HT1080 (cell line): ENCODE data around the gene GJC3. TPM values are rescaled to one million over a fixed set of nuclear protein-coding genes. Genes with fewer than 3 reads are reported as not detected.
"Not testable (repeated sequence)": the region's sequence is repeated elsewhere in the genome, so short reads cannot be mapped to it uniquely, and the experiment has no call there.

Source experiments
- DNase-seq: peaks from one replicate; pipeline ENCODE4 v3.0.0-alpha.2; 2015; ENCODE audit warnings: low read depth
- polyA plus RNA-seq, 2 experiments: library from polyadenylated mRNA; depleted of rRNA; stranded (reverse); fragments of >200 nt; gene quantifications; 2 replicates each; pipeline ENCODE4 v1.2.3, GENCODE V29; 2015
- total RNA-seq: library from RNA; depleted of rRNA; stranded (reverse); fragments of >200 nt; shearing (Covaris generic); gene quantifications from 2 replicates; pipeline ENCODE4 v1.2.3, GENCODE V29; 2014; rRNA removed

Gene GJC3, protein sequence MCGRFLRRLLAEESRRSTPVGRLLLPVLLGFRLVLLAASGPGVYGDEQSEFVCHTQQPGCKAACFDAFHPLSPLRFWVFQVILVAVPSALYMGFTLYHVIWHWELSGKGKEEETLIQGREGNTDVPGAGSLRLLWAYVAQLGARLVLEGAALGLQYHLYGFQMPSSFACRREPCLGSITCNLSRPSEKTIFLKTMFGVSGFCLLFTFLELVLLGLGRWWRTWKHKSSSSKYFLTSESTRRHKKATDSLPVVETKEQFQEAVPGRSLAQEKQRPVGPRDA
- 0.07 and 0.11 TPM in 2 replicates for total RNA-seq
- 0.07 and 0.52 TPM in 2 replicates for polyA plus RNA-seq (2015; cell fraction: cytosol; rRNA removed)
- 0.51 TPM in 1 of 2 replicates, not detected in the other for polyA plus RNA-seq (2015; cell fraction: nucleus; rRNA removed)

DNA sequence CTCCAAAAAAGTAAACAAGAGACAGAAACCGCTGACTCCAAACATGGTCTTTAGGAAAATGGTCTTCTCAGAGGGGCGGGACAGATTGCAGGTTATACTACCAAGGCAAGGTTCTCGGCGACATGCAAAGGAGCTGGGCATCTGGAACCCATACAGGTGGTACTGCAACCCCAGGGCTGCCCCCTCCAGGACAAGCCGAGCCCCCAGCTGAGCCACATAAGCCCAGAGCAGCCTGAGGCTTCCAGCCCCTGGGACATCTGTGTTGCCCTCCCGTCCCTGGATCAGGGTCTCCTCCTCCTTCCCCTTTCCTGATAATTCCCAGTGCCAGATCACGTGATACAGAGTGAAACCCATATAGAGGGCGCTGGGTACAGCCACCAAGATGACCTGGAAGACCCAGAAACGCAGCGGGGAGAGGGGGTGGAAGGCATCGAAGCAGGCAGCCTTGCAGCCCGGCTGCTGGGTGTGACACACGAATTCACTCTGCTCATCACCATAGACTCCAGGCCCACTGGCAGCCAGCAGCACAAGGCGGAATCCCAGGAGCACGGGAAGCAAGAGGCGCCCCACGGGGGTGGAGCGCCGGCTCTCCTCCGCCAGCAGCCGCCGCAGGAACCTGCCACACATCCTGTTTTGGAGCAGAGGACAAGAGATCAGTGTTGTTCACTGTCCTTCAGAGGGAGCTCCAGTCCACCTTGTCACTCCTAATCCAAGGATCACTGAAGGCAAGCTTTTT, at the start of gene GJC3:
TSS of gene GJC3 (minus strand) at position 627 of the 736 bp plus-strand sequence. CDS start at position 627, 0 bp downstream.
- peak; percentile 74 for DNase-seq

DNA sequence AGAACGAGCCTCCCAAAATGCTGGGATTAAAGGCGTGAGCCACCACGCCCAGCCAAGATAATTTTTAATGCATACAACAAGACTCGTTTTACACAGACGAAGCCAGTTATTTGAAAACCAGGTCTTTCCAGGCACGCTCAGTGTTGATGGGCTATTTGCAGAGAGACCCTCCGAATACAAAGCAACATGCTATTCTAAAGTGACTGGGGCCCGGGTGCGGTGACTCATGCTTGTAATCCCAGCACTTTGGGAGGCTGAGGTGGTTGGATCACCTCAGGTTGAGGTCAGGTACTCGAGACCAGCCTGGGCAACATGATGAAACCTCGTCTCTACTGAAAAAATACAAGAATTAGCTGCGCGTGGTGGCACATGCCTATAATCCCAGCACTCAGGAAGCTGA, 47.2 kb upstream of the GJC3 start:
- DNase-seq = no peak

DNA sequence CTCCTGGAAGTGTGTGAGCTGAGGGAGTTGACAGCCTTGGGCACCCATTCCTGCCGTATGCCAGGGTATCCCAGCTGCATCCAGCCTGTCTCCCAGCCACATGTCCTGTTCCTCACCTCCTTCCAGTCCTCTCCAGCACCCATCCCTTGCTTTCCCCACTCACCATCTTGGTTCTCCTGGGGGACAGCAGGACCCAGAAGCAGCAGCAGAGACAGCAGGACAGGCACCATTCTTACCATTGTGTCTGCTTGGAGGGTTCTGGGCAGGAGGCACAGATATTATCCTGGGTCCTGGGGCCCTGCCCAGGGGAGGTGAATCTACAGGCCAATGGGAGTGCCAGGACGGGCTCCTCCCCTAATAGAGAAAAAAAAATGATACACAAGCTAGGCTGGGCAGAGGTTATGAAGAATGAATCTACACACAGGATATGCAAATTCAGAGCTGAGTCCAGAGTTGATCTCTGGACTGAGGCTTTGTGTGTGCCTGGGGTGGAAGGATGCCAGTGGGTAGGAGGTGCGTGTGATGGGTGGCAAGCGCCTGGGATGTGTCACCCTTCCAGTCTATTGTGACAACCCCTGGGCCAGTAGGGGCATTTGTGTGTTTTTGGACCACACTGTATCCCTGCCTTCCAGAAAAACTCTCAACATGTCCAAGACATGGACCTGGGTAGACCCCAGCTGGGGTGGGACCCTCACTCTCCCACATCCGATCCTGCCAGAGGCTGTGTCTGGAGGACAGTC, 46.5 kb upstream of the GJC3 start, which contains the start of gene AZGP1:
TSS of gene AZGP1 (minus strand) at position 250 of the 740 bp plus-strand sequence. CDS start at position 239, 11 bp downstream.
- DNase-seq = peak; percentile 32

DNA sequence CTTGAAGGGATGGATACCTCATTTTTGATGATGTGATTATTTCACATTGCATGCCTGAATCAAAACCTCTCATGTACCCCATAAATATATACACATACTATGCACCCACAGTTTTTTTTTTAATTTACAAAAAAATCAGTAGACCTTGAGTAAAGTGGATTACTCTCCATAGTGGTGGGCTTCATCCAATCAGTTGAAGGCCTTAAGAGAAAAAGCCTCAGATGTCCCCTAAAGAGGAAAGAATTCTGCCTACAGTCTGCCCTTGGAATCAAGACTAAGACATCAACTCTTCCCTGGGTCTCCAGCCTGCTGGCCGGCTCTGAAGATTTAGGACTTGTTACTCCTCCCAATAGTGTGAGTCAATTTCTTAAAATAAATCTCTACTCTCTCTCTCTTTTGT, 45.3 kb upstream of the GJC3 start:
- DNase-seq = no peak

DNA sequence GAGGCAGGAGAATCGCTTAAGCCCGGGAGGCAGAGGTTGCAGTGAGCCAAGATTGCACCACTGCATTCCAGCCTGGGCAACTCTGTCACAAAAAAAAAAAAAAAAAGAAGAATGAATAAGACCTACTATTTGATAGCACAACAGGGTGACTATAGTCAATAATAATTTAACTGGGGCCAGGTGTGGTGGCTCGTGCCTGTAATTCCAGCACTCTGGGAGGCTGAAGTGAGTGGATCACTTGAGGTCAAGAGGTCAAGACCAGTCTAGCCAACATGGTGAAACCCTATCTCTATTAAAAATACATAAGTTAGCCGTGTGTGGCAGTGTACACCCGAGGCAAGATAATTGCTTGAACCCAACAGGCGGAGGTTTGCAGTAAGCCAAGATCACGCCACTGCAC, 44.4 kb upstream of the GJC3 start:
- not testable (repeated sequence) for DNase-seq

DNA sequence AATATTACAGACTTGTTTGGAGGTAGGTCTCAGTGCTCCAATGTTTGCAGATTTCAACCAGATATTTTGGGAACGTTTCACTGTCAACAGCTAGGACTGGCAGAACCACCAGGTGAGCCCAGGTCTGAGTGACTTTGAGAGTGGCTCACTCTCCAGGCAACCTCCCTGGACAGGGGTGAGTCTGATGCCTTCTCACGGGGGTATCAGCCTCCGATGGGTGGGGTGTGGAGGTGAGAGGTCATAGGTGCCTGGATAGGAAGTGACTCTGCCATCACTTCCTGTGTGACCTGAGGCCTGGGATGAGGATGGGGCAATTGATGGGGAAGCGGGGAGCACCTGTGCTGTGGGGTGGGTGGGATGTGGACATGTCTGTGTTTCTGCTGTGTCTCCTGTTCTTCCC, 41.8 kb upstream of the GJC3 start:
- no peak for DNase-seq

DNA sequence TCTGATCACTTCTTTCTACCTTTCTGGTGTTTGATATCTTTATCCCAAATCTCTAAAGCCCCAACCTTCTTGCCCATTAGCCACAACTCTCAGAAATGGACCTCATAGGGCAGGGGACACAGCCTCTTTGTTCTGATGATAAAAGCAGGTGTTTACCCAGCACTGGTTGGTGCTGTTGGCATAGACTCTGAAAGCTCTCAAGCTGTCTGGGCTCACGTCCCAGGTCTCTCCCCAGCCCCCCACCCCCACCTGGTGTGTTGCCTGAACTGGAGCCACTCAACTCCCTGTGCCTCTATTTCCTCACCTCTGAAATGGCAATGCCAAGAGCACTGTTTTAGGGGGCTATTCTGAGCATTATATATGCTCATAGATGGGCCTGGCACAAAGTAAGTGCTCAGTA, 40.4 kb upstream of the GJC3 start:
- not testable (repeated sequence) for DNase-seq

DNA sequence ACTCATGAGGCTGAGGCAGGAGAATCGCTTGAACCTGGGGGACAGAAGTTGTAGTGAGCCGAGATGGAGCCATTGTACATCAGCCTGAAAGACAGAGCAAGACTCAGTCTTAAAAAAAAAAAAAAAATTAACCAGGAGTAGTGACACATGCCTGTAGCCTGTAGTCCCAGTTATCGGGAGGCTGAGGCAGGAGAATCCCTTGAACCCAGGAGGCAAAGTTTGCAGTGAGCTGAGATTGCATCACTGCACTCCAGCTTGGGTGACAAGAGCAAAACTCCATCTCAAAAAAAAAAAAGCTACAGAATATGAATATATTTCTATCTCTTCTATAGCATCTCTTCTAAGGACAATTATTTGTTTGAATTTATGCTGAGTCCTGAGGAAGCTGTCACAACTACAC, 39.9 kb upstream of the GJC3 start:
- no peak for DNase-seq

DNA sequence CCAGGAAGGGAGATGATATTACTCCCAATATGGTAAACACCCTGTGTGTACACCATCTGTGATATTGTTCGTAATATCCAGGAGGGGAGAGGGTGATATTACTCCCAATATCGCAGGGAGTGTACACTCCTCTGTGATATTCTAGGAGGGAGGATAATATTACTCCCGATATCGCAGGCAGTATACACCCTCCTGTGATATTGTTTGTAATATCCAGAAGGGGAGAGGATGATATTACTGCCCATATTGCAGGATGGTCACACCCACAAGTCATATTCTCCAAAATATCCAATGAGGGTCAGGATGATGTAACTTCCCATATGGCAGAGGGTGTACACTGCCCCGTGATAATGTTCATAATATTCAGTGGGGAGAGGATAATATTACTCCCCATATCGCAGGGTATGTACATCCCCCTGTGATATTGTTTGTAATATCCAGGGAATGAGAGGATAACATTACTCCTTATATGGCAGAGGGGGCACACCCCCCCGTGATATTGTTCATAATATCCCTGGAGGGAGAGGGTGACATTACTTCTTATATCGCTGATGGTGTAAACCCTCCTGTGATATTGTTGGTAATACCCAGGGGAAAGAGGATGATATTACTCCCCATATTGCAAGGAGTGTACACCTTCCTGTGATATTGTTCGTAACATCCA, 29.3 kb upstream of the GJC3 start:
- DNase-seq = no peak

DNA sequence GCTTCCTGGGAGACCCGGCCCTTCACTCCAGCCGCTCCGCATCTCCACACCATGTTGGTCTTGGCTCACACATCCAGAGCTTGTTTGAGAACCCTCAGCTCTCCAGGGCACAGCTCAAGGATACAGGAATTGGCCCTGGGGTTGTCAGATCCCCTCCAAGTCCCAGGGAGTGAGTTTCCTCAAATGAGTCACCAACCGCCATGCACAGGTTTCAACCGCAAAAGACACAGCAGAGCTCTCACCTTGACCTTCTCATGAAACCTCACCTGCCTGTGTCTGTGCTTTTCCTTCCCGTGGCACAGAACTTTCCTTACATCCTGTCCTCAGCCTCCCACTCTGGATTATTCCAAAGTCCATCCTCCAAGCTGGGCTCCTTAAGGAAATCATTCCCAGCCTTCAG, 25.8 kb upstream of the GJC3 start:
- DNase-seq = no peak

DNA sequence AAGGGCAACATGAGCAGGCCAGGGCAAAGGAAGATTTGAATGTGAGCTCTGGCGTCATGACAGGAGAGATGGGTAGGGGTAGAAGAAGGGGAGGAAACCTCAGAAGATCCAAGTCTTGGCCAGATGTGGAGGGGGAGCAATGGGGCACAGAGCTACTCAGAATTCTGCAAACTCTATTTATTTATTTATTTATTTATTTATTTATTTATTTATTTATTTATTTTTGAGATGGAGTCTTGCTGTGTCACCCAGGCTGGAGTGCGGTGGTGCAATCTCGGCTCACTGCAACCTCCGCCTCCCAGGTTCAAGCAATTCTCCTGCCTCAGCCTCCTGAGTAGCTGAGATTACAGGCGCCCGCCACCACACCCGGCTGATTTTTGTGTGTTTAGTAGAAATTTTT, 25.2 kb upstream of the GJC3 start:
- not testable (repeated sequence) for DNase-seq

DNA sequence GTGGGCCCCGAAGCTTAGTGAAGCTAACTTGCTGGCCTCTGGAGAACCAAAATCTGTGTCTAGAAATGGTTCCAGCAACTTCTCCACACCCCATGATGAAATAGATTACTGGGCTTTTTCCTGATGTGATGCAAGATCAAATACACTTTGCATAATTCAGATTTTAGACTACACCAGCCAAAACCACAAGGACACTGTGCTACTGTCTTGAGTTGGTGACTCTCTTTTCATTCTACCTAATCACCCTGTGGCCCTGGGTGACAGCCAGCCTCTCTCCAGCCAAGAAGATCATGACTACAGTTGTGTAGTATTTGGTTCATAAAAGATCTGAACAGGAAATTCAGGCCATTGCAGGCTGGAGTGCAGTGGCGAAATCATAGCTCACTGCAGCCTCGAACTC, 24.2 kb upstream of the GJC3 start:
- no peak for DNase-seq

DNA sequence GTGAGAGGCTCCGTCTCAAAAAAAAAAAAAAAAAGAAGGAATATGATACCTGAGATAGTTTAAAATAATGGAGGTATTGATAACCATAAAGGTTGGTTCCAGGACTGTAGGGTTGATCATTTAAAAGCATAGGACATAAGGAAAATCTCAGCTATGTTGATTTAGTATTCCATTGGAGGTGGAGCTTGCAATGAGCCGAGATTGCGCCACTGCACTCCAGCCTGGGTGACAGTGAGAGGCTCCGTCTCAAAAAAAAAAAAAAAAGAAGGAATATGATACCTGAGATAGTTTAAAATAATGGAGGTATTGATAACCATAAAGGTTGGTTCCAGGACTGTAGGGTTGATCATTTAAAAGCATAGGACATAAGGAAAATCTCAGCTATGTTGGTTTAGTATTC, 23.2 kb upstream of the GJC3 start:
- not testable (repeated sequence) for DNase-seq

DNA sequence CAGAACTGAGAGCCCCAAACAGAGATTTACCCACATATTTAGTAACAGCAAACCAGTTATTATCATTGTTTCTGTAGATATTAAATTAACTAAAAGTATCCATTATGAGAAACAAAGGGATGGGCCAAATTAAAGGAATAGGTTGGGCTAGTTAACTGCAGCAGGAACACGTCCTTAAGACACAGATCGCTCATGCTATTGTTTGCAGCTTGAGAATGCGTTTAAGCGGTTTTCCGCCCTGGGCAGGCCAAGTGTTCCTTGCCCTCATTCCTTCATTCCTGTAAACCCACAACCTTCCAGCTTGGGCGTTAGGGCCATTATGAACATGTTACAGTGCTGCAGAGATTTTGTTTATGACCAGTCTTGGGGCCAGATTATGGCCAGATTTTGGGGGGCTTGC, 21.4 kb upstream of the GJC3 start:
- not testable (repeated sequence) for DNase-seq

DNA sequence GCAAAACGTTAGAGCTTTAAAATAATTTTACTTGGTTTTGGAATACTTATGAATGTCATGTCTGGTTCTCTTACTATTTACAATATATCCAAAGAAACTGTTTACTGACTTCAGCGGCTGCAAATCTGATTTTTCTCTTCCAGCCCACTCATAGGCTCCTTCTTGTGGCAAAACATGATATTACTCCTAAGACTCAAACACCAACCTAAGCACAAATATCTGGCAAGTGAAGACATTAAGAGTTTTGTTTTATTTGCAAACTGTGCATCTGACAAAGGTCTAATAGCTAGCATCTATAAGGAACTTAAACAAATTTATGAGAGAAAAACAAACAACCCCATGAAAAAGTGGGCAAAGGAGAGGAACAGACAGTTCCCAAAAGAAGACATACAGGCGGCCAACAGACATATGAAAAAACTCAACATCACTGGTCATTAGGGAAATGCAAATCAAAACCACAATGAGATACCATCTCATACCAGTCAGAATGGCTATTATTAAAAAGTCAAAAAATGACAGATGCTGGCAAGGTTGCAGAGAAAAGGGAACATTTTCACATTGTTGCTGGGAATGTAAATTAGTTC, 20.3 kb upstream of the GJC3 start:
- DNase-seq = no peak

DNA sequence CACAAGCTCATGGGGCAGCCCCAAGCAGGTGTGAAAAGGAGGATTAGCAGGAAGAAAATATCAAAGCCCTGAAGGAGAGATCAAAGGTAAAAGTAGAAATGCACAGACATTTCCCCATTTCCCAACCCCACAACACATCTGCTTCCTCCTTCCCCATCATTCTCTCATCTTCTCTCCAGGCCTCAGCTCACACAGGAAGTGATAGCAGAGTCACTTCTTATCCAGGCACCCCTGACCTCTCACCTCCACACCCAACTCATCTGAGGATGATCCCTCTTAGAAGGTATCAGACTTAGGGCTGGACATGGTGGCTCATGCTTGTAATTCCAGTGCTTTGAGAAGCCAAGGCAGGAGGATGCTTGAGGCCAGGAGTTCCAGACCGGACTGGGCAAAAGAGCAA, 18.2 kb upstream of the GJC3 start:
- no peak for DNase-seq

DNA sequence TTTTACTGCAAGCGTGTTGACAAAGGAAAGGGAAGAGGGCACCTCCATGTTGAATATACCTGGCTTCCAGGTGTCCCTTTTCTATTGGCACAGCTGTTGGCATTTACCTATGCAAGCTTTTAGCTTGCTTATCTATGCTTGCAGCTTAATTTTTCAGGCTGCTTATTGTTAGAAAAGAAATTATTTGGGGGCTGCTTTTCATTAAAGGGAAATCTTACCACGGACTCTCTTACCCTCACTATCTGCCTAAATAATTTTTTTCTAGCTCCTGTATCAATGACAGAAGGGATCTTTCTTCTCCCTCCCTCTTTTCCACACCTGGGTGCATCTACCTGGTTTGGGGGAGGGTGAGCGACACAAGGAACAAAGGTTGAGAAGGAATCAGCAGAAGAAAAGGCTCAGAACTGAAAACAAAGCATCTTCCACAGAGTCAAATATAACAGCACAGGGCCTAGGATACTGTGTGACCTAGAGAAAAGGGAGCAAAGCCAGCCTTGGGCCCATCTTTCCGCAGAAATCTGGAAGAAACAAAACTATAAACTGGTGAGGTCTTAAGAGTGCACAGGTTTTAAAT, 15.2 kb upstream of the GJC3 start:
- DNase-seq = no peak

DNA sequence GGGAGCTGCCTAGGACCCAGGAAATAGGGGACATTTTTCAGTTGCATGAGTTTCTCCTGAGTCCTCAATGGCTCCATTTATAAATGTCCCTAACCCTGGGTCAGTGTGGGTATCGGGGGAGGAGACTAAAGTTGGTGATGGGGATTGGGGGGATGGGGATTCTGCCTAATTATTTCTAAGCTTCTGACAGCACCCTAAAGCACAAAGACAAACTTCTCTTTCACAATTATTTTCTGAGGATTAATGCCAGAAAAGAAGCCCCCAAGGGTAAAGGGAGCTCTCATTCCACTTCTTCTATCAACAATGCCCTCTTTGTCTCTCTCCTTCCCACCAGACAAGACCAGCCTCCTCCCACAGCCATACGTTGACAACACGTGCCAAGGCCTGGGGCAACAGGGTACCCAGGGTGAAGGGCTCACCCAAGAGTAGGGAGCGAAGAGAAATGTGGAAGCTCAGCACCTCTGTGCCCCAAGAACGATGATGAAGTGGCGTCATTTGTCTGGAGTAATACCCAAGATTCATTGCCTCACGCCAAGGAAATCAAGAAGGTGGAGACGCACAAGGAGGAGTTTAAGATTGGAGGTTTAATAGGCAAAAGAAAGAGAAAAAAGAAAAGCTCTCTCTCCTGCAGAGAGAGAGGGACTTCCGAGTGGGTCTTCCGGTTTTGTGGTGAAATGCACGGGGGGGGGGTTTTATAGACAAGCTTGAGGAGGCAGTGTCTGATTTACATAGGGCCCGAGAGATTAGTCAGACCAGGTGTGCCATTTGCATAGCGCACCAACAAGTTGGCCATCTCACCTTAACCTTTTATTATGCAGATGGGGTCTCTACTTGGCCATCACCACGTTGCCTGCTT, 14.4 kb upstream of the GJC3 start:
- no peak for DNase-seq

DNA sequence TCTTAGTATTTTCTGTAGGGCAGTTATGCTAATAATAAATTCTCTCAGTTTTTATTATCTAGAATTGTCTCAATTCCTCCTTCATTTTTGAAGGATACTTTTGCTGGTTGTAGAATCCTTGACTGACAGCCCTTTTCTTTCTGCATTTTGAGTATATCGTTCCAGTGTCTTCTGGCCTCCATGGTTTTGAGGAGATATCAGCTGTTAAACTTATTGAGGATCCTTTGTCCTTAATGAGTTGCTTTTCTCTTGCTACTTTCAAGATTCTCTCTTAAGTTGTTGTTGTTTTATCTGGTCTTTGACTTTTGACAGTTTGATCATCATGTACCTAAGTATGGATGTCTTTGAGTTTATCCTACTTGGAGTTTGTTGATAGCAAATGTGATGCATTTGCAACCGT, 8.9 kb upstream of the GJC3 start:
- no peak for DNase-seq

DNA sequence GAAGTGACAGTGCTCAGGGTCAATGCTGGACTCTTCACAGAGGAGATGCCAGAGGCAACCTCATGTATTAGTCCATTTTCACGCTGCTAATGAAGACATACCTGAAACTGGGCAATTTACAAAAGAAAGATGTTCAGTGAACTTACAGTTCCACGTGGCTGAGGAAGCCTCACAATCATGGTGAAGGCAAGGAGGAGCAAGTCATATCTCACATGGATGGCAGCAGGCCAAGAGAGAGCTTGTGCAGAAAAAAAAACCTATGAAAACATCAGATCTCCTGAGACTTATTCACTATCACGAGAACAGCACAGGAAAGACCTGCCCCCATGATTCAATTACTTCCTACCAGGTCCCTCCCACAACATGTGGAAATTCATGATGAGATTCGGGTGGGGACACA, 5.6 kb upstream of the GJC3 start:
- DNase-seq = peak; percentile 56
